HG03025 (cell line): ENCODE data around the gene TREML2.
"Not testable (repeated sequence)": the region's sequence is repeated elsewhere in the genome, so short reads cannot be mapped to it uniquely, and the experiment has no call there.

Source experiments
- ATAC-seq: cut with Tn5 transposase; IDR thresholded peaks from one replicate; pipeline ENCODE4 v1.9.1; 2021; ENCODE audit warnings: mild to moderate bottlenecking, moderate library complexity; ENCODE audit not compliant: unreplicated experiment, low FRiP score

TREML2 gene

DNA sequence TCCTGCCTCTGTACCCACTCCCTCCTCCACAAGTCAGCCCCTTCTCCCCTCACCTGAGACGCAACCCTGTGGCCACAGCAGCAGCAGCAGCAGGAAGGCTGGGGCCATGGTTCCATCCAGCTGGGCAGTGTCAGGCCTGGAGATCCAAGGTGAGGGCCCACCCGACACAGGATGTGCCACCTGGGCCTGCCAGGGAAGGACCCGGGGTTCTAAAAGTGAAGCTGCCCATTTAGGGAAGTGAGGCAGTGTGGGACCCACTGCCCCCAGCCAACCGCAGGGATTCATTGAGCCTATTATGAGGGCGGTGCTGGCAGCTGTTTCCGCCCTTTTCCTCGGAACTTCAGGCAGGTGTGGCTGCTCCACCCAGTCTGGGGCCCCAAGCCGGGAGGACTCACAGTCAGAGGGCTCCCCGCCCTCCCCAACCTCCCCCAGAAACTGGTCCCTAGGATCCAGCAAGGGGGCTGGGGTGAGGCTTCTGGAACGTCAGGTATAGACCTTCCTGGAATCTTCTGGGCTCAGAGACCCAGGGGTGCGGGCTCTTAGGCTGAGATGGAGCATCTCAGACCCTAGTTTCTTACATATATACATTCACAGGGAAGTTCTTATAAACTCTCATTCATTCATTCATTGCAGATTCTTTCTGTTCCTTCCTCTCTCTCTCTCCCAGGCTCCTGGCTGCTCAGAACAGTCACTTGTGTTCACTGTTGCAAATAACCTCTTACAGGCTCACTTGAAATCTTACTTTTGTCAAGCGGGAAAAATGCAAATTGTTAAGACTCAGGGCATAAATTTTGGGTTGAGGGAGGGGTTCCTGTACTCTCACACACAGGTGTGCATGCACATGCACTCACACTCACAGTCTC is at the start of gene TREML2:
Gene TREML2, minus strand, starts transcription at position 249 of the 863 bp plus-strand sequence. Its CDS starts 141 bp downstream, at position 108.
- no peak for ATAC-seq

GRCh38 chr6:41247882-41248705 is 47.1 kb upstream of the TREML2 start:
- ATAC-seq: no peak

- ATAC-seq: no peak
Observed at GRCh38 chr6:41247288-41247865, 46.4 kb upstream of the TREML2 start.

DNA sequence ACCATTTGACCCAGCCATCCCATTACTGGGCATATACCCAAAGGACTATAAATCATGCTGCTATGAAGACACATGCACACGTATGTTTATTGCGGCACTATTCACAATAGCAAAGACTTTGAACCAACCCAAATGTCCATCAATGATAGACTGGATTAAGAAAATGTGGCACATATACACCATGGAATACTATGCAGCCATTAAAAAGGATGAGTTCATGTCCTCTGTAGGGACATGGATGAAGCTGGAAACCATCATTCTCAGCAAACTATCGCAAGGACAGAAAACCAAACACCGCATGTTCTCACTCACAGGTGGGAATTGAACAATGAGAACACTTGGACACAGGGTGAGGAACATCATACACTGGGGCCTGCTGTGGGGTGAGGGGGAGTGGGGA is 45.6 kb upstream of the TREML2 start:
- ATAC-seq: not testable (repeated sequence)

- no peak for ATAC-seq
Observed at GRCh38 chr6:41239467-41240159, 38.7 kb upstream of the TREML2 start.

GRCh38 chr6:41237128-41237527 is 36.2 kb upstream of the TREML2 start:
- no peak for ATAC-seq

- no peak for ATAC-seq
Observed at GRCh38 chr6:41236276-41236675, 35.3 kb upstream of the TREML2 start.

- no peak for ATAC-seq
Observed at GRCh38 chr6:41232667-41233066, 31.7 kb upstream of the TREML2 start.

- no peak for ATAC-seq
Observed at GRCh38 chr6:41231246-41231645, 30.3 kb upstream of the TREML2 start.

DNA sequence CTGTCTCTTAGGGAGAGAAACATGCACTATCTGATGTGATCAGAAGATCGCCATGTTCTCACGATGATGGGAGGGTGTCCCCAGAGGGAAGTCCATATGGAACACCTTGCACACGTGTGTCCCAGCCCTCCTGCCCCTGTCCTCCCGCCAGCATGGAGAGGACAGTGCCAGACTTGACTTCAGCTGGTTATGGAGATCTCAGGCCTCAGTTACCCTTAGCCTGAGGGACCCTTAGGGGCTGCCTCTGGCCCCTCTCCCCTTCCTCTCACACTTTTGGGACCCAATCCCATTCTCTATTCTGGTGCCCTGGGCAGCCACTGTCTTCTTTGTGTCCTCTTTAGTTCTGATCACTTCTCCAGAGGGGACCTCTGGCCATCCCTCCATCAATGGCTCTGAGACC is 28.8 kb upstream of the TREML2 start:
- no peak for ATAC-seq

DNA sequence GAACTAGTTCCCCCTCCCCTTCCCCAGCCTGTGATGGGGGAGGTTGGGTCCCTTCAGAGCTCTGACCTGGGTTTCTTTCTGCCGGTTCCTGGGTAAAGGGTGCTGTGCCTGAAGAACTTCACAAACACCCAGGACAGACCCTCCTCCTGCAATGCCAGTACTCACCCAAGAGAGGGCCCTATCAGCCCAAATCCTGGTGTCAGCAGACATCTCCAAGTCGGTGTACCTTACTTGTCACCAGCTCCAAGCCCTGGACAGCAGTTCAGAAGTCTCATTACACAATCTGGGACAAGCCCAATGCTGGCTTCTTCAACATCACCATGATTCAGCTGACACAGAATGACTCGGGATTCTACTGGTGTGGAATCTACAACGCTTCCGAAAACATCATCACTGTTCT is 27.7 kb upstream of the TREML2 start:
- no peak for ATAC-seq

DNA sequence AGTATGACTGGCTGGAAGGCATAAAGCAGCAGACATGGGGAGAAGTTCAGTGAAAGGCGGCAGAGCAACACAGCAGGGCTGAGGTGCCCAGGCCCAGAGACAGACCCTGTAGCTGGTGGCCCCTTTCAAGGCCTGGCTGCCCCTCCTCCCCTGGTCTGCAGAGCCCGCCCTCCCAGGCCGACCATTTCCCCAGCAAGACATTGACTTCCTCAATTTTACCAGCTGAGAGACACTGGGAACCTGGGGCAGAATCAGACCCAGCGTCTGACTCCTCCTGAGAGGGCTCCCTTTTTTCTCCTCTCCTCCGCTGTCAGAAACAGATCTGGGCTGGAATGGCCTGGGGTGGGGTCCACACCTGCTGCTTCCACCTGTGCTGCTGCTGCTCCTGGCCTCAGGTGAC is 27.1 kb upstream of the TREML2 start, which contains the start of gene TREML4:
Gene TREML4, plus strand, starts transcription at position 254 of the 400 bp plus-strand sequence. Its CDS starts 79 bp downstream, at position 333.
- ATAC-seq: no peak

- no peak for ATAC-seq
Observed at GRCh38 chr6:41226752-41227151, 25.8 kb upstream of the TREML2 start.

DNA sequence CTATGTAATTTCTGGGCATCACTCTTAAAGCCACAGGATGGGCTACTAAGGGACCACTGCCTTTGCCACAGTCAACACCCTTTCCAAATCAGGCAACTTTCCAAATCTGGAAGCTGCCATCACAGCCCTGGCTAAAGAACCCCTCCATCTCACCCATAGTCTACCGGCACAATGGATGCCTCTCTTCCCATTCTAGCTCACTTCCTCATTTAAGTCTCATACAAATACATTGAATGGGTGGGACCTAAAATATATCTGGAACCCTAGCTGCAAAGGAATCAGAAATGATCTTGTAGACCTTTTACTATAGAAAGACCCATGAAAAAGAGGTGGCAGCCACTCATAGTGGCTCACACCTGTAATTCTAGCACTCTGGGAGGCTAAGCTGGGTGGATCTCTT is 23.9 kb upstream of the TREML2 start:
- ATAC-seq: no peak

- ATAC-seq: no peak
Observed at GRCh38 chr6:41222513-41222912, 21.6 kb upstream of the TREML2 start.

- ATAC-seq: no peak
Observed at GRCh38 chr6:41222045-41222444, 21.1 kb upstream of the TREML2 start.

DNA sequence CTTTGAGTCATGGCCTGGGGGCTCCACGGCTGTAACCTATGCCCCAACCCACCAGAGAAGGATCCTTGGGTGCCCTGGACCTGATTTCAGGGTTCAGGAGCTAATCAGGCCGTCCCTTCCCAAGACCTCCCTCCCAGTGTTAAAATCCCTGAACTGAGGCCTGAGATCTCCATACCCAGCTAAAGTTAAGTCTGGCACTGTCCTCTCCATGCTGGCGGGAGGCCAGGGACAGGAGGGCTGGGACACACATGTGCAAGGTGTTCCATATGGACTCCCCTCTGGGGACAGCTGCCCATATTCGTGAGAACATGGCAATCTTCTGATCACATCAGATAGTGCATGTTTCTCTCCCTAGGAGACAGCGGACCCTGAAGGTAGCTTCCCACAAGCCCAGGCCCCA is 15.7 kb upstream of the TREML2 start:
- no peak for ATAC-seq

- no peak for ATAC-seq
Observed at GRCh38 chr6:41215777-41216176, 14.8 kb upstream of the TREML2 start.

GRCh38 chr6:41214559-41215238 is 13.8 kb upstream of the TREML2 start:
- no peak for ATAC-seq
